Keratinocyte (primary cell): ENCODE results near the gene LARGE1.

Experiments
- CTCF ChIP-seq, 3 experiments: IDR thresholded peaks in 1 of 3; conservative IDR thresholded peaks in 1 of 3; optimal IDR thresholded peaks in 1 of 3; 2 replicates in 2 of 3; 3 replicates in 1 of 3; pipeline versions ENCODE3 to v1.5.1; 2011; ENCODE audit warnings: low read length in 3 of 3, mild to moderate bottlenecking in 3 of 3, moderate library complexity in 2 of 3, control low read depth in 1 of 3, inconsistent platforms in 1 of 3; ENCODE audit not compliant: insufficient read depth in 2 of 3; ENCODE audit errors: extremely low read depth in 1 of 3
- EZH2 ChIP-seq: IDR thresholded peaks from one replicate; pipeline ENCODE4 v1.6.1; 2012; ENCODE audit warnings: inconsistent platforms, mild to moderate bottlenecking, low read length, moderate library complexity

GRCh38 chr22:33854724-33855123, 65.6 kb downstream of the LARGE1 start:
- TF ChIP-seq EZH2 (no peak), CTCF (optimal IDR thresholded peaks at IDR 0.05 in 1 of 3, IDR thresholded peaks at IDR 0.05 in 1 of 3, conservative IDR thresholded peaks at IDR 0.05 in 1 of 3; ENCODE audit: extremely low read depth in 1 of 3, insufficient read depth in 2 of 3, low read length in 3 of 3) (no peak)
